ENCODE data around the gene TSPAN11.

DNA sequence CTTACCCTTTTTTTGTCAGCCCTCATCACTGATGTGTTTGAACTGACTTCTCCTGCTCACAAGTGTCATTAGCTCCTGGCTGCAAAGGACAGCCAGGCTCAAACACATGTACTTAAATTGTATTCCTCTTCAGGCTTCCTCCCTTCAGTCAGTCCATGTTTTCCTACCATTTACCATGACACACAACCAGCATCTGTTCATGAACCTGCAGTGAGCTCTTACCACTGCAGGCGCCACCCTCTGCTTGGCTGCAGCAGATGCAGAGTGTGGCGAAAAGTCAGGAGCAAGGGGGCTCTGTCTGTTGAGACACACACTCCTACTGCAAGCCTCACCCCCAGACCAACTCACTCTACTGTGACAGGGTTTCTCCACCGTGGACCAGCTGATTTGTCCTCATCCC, 70.2 kb downstream of the TSPAN11 start:
- TF ChIP-seq, protein P1, sequence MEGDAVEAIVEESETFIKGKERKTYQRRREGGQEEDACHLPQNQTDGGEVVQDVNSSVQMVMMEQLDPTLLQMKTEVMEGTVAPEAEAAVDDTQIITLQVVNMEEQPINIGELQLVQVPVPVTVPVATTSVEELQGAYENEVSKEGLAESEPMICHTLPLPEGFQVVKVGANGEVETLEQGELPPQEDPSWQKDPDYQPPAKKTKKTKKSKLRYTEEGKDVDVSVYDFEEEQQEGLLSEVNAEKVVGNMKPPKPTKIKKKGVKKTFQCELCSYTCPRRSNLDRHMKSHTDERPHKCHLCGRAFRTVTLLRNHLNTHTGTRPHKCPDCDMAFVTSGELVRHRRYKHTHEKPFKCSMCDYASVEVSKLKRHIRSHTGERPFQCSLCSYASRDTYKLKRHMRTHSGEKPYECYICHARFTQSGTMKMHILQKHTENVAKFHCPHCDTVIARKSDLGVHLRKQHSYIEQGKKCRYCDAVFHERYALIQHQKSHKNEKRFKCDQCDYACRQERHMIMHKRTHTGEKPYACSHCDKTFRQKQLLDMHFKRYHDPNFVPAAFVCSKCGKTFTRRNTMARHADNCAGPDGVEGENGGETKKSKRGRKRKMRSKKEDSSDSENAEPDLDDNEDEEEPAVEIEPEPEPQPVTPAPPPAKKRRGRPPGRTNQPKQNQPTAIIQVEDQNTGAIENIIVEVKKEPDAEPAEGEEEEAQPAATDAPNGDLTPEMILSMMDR (conservative IDR thresholded peaks at IDR 0.05; ENCODE audit: low read depth, low read length) = no peak
- TF ChIP-seq RFX5 (IDR thresholded peaks at IDR 0.05; ENCODE audit: low read depth, low read length) (no peak), MAFK (IDR thresholded peaks at IDR 0.05; ENCODE audit: low read depth, low read length) (no peak), RCOR1 (IDR thresholded peaks at IDR 0.05; ENCODE audit: insufficient replicate concordance, low read length) (no peak), MAZ (IDR thresholded peaks at IDR 0.05; ENCODE audit: borderline replicate concordance, low read depth, low read length) (no peak), USF2 (IDR thresholded peaks at IDR 0.05; ENCODE audit: low read depth, low read length) (no peak), POLR2A (IDR thresholded peaks at IDR 0.05; ENCODE audit: low read depth, low read length) (no peak), SMC3 (IDR thresholded peaks at IDR 0.05; ENCODE audit: low read depth, low read length) (no peak), CEBPB (IDR thresholded peaks at IDR 0.05; ENCODE audit: low read depth, low read length) (no peak)
- TF ChIP-seq, protein P2, sequence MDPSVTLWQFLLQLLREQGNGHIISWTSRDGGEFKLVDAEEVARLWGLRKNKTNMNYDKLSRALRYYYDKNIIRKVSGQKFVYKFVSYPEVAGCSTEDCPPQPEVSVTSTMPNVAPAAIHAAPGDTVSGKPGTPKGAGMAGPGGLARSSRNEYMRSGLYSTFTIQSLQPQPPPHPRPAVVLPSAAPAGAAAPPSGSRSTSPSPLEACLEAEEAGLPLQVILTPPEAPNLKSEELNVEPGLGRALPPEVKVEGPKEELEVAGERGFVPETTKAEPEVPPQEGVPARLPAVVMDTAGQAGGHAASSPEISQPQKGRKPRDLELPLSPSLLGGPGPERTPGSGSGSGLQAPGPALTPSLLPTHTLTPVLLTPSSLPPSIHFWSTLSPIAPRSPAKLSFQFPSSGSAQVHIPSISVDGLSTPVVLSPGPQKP (IDR thresholded peaks at IDR 0.05; ENCODE audit: borderline replicate concordance, low read depth, low read length) = no peak

Measured in IMR-90 (cell line).